HK-2 (cell line): ENCODE data around the gene GABRP.
"Not testable (repeated sequence)": the region's sequence is repeated elsewhere in the genome, so short reads cannot be mapped to it uniquely, and the experiment has no call there.

Experiments
- DNase-seq: peaks from one replicate; pipeline ENCODE4 v3.0.0-alpha.2; 2018; ENCODE audit not compliant: unreplicated experiment

Gene GABRP

GRCh38 chr5:170792878-170793277, 9.4 kb downstream of the GABRP start:
- no peak for DNase-seq

- DNase-seq: no peak
These were observed 11.6 kb downstream of the GABRP start for GRCh38 chr5:170795154-170795553.

- no peak for DNase-seq
These were observed 22.1 kb downstream of the GABRP start for GRCh38 chr5:170805666-170806065.

- DNase-seq: no peak
These were observed 26.0 kb downstream of the GABRP start for GRCh38 chr5:170809551-170809950.

GRCh38 chr5:170811719-170812118, 28.2 kb downstream of the GABRP start:
- no peak for DNase-seq

GRCh38 chr5:170813231-170813630, 29.7 kb downstream of the GABRP start:
- DNase-seq: no peak

- no peak for DNase-seq
These were observed 33.7 kb downstream of the GABRP start for GRCh38 chr5:170817195-170817594.

GRCh38 chr5:170818232-170818631, 34.7 kb downstream of the GABRP start:
- DNase-seq: no peak

- no peak for DNase-seq
These were observed 36.3 kb downstream of the GABRP start for GRCh38 chr5:170819824-170820223.

GRCh38 chr5:170821257-170821800, 37.8 kb downstream of the GABRP start:
- DNase-seq: no peak

GRCh38 chr5:170826117-170826516, 42.6 kb downstream of the GABRP start:
- no peak for DNase-seq

GRCh38 chr5:170832241-170832640, 48.7 kb downstream of the GABRP start:
- no peak for DNase-seq

- not testable (repeated sequence) for DNase-seq
These were observed 50.5 kb downstream of the GABRP start for GRCh38 chr5:170833981-170834380.

- no peak for DNase-seq
These were observed 52.7 kb downstream of the GABRP start for GRCh38 chr5:170836226-170836625.

GRCh38 chr5:170843870-170844269, 60.3 kb downstream of the GABRP start:
- DNase-seq: no peak

GRCh38 chr5:170844651-170845050, 61.1 kb downstream of the GABRP start:
- DNase-seq: no peak

- no peak for DNase-seq
These were observed 62.9 kb downstream of the GABRP start for GRCh38 chr5:170846416-170846815.

GRCh38 chr5:170846846-170847245, 63.3 kb downstream of the GABRP start:
- no peak for DNase-seq

- no peak for DNase-seq
These were observed 64.5 kb downstream of the GABRP start for GRCh38 chr5:170848033-170848432.

GRCh38 chr5:170849374-170849773, 65.8 kb downstream of the GABRP start:
- no peak for DNase-seq

- no peak for DNase-seq
These were observed 71.0 kb downstream of the GABRP start for GRCh38 chr5:170854566-170854965.

GRCh38 chr5:170857066-170857465, 73.5 kb downstream of the GABRP start:
- no peak for DNase-seq

- DNase-seq: no peak
These were observed 76.9 kb downstream of the GABRP start for GRCh38 chr5:170860415-170860814.
